Measurements from ENCODE around the gene COQ8A.

COQ8A gene

DNA sequence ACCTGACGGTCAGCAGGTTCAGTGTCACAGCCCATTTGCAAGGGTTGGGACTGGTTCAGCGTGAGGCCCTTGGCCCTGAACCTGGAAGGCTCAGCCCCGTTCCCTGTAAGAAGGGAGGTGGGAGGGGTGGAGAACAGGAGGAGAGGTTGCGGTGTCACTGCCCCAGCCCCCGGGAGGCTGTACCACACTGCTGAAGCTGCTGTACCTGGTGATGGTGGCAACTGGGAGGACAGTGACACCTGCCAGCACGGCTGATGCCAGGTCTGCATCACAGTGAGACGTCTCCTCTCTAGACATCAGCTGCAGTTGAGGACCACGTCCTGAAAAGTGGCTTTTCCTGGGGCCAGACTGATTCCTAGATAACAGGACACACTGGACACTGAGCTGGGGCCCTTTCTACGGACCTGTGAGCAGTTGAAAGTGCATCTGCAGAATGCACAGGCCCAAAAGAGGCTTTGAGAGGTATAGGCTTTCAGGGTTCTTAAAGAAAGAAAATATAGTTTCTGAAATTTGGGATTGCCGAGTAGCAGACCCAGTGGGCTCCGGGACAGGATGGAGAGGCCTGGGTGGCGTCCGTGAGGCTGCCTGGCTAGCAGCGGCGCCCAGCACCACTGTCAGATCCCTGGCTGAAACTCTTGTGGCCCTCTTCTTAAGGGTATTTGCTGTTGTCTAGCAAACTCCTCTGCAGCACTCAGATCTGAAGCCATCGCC lies 47.7 kb downstream of the COQ8A start:
- H3K4me1 Mint-ChIP-seq, result peaks cover 70% of the 10 kb centered on the region
- TF ChIP-seq, protein P1, sequence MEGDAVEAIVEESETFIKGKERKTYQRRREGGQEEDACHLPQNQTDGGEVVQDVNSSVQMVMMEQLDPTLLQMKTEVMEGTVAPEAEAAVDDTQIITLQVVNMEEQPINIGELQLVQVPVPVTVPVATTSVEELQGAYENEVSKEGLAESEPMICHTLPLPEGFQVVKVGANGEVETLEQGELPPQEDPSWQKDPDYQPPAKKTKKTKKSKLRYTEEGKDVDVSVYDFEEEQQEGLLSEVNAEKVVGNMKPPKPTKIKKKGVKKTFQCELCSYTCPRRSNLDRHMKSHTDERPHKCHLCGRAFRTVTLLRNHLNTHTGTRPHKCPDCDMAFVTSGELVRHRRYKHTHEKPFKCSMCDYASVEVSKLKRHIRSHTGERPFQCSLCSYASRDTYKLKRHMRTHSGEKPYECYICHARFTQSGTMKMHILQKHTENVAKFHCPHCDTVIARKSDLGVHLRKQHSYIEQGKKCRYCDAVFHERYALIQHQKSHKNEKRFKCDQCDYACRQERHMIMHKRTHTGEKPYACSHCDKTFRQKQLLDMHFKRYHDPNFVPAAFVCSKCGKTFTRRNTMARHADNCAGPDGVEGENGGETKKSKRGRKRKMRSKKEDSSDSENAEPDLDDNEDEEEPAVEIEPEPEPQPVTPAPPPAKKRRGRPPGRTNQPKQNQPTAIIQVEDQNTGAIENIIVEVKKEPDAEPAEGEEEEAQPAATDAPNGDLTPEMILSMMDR (IDR thresholded peaks at IDR 0.05), result no peak
- H3K27me3 Mint-ChIP-seq (ENCODE audit: low read depth, poor library complexity), result no peaks in the 10 kb centered on the region
- H3K4me3 Mint-ChIP-seq, result no peak overlapping the region
- no peaks in the 10 kb centered on the region for H3K9me3 Mint-ChIP-seq
- H3K27ac Mint-ChIP-seq, result peak overlapping the region; percentile 98
- H3K36me3 Mint-ChIP-seq (ENCODE audit: low read depth), result peaks cover 19% of the 10 kb centered on the region
- DNase-seq, result no peak

DNA sequence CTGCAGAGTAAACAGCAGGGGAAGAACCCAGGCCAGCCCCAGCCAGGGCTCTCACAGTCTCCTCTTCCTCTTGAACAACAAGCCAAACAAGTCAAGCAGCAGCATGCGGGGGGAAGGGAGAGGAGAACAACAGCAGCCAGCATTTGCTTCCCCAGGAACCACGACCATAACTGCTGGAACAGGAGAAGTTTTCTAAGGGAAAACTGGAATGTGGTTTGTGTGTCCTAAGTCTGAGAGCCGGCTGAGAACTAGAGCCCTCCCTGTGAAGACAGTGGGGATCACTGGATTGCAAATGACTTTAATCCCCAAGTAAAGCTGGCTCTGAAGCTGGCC lies 48.2 kb downstream of the COQ8A start:
- TF ChIP-seq, protein P1 (IDR thresholded peaks at IDR 0.05), result no peak
- Mint-ChIP-seq H3K27ac (peak overlapping the region; percentile 98), H3K4me1 (peaks cover 75% of the 10 kb centered on the region), H3K4me3 (no peak overlapping the region), H3K9me3 (no peaks in the 10 kb centered on the region), H3K36me3 (ENCODE audit: low read depth) (peaks cover 19% of the 10 kb centered on the region), H3K27me3 (ENCODE audit: low read depth, poor library complexity) (no peaks in the 10 kb centered on the region)
- DNase-seq, result no peak

DNA sequence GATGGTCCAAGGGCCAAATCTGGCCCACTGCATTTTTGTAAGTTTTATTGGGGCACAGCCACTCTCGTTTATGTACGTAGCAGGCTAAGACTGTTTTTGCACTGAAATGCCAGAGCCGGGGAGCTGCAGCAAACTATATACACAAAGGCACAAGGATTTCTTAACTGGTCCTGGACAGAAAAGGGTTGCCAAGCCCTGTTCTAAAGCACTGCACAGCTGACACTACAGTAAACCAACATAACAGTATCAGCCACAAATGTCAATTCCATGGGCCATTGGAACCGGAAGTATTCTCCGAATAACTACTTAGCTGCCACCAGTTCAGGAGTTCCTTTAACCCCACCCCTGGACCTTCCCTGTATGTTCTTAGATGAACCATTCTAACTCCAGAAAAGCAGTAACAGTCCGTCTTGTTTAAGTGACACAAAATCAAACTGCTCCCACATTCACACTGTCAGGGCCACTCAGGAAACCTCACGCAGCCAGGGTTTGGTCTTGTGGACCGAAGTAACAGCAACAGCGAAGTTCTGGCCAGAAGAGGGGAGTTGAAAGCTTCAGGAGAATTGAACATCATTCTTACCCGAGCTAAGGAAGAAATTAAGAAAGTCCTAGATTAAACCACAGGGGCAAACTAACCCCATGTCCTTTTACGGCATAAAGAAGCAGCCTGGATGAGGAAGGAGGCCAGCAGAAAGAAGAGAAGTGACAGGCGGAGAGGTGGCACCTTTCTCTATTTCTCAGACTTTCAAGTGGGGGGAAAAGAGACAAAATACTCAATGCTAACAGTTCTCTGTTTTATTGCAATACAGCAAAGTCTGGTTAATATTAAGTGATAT lies 49.2 kb downstream of the COQ8A start:
- Mint-ChIP-seq H3K27me3 (ENCODE audit: low read depth, poor library complexity) (no peaks in the 10 kb centered on the region), H3K36me3 (ENCODE audit: low read depth) (peaks cover 19% of the 10 kb centered on the region), H3K27ac (peak overlapping the region; percentile 88), H3K9me3 (no peaks in the 10 kb centered on the region), H3K4me1 (peaks cover 81% of the 10 kb centered on the region), H3K4me3 (no peak overlapping the region)
- DNase-seq, result no peak
- TF ChIP-seq, protein P1 (IDR thresholded peaks at IDR 0.05), result no peak

DNA sequence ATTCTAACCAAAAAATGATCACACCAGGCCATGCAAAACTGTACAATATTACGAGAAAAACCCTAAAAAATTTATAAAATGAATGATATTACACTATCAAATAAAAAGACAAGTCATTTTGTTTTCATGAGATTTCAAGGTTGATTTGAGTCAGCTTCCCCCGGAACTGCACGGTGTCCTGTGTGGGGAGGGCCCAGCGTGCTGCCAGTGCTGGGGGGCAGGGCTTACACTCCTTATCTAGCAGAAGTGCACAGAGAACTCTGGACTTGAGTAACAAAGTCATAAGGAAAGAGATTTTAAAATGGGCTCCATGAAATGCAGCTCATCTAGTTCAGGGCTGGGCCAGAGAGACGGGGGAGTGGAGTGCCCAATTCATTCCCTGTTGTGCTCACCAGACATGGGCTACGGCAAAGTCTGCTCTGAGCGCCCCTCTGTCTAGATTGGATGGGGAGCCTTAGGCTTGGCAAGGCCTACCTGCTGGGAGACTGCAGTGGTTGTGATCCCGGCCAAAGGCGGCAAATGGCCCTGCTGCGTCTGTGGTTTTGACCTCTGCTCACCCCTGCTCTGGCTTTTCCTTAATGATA lies 50.1 kb downstream of the COQ8A start:
- no peak for DNase-seq
- no peaks in the 10 kb centered on the region for H3K27me3 Mint-ChIP-seq (ENCODE audit: low read depth, poor library complexity)
- no peak overlapping the region for H3K4me3 Mint-ChIP-seq
- H3K36me3 Mint-ChIP-seq (ENCODE audit: low read depth), result peaks cover 19% of the 10 kb centered on the region
- TF ChIP-seq, protein P1 (IDR thresholded peaks at IDR 0.05), result no peak
- no peaks in the 10 kb centered on the region for H3K9me3 Mint-ChIP-seq
- H3K4me1 Mint-ChIP-seq, result peaks cover 90% of the 10 kb centered on the region
- H3K27ac Mint-ChIP-seq, result peak overlapping the region; percentile 88

DNA sequence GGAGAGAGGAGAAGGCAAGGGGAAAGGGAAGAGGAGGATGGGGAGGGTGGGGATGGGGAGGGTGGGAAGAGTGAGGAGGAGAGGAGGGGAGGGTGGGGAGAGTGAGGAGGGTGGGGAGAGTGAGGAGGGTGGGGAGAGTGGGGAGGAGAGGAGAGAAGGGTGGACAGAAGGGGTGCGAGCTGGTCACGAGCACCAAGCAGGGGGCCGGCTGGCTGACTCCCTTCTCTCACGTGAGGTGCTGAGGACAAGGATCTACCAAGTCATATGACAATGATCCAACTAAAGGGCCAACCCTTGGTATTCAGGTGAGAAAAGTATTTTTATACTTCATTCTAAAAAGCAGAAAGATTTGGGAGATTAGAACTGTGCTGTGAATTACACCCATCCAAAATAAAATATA lies 51.8 kb downstream of the COQ8A start:
- TF ChIP-seq, protein P1 (IDR thresholded peaks at IDR 0.05), result no peak
- peaks cover 91% of the 10 kb centered on the region for H3K4me1 Mint-ChIP-seq
- no peak for DNase-seq
- H3K4me3 Mint-ChIP-seq, result no peak overlapping the region
- H3K36me3 Mint-ChIP-seq (ENCODE audit: low read depth), result peaks cover 9% of the 10 kb centered on the region
- no peaks in the 10 kb centered on the region for H3K27me3 Mint-ChIP-seq (ENCODE audit: low read depth, poor library complexity)
- no peaks in the 10 kb centered on the region for H3K9me3 Mint-ChIP-seq
- no peak overlapping the region for H3K27ac Mint-ChIP-seq
